Stimulated activated CD8-positive, alpha-beta memory T cell treated with anti-CD3 and anti-CD28 coated beads, Interleukin-7, amount 100 ng/mL, for 1 hour (primary cell): ENCODE results near the gene LARGE1.

Source experiments
- DNase-seq, 2 donors: peaks; one replicate each; pipeline ENCODE4 v3.0.0-alpha.2; 2020; ENCODE audit warnings: low read depth in 2 of 2

The LARGE1 gene

GRCh38 chr22:33563220-33563964 is 356.9 kb downstream of the LARGE1 start:
- DNase-seq: no peak

GRCh38 chr22:33562501-33562900 is 357.8 kb downstream of the LARGE1 start:
- no peak for DNase-seq

GRCh38 chr22:33561149-33561807 is 359.0 kb downstream of the LARGE1 start:
- no peak for DNase-seq

- DNase-seq: no peak
Observed at GRCh38 chr22:33557836-33558235, 362.4 kb downstream of the LARGE1 start.

GRCh38 chr22:33555814-33556522 is 364.3 kb downstream of the LARGE1 start:
- no peak for DNase-seq

GRCh38 chr22:33553493-33553892 is 366.8 kb downstream of the LARGE1 start:
- no peak for DNase-seq

- DNase-seq: no peak
Observed at GRCh38 chr22:33544707-33545106, 375.6 kb downstream of the LARGE1 start.

GRCh38 chr22:33542722-33543121 is 377.6 kb downstream of the LARGE1 start:
- no peak for DNase-seq

- DNase-seq: no peak
Observed at GRCh38 chr22:33542153-33542552, 378.1 kb downstream of the LARGE1 start.

- no peak for DNase-seq
Observed at GRCh38 chr22:33539902-33540751, 380.1 kb downstream of the LARGE1 start.

- no peak for DNase-seq
Observed at GRCh38 chr22:33539202-33539901, 380.9 kb downstream of the LARGE1 start.

- no peak for DNase-seq
Observed at GRCh38 chr22:33538277-33538885, 381.9 kb downstream of the LARGE1 start.

GRCh38 chr22:33537059-33537458 is 383.2 kb downstream of the LARGE1 start:
- no peak for DNase-seq

GRCh38 chr22:33535937-33536875 is 384.1 kb downstream of the LARGE1 start:
- no peak for DNase-seq

- DNase-seq: no peak
Observed at GRCh38 chr22:33529424-33530113, 390.7 kb downstream of the LARGE1 start.

GRCh38 chr22:33528183-33528582 is 392.1 kb downstream of the LARGE1 start:
- no peak for DNase-seq

- DNase-seq: no peak
Observed at GRCh38 chr22:33526434-33527107, 393.7 kb downstream of the LARGE1 start.

GRCh38 chr22:33524511-33525260 is 395.6 kb downstream of the LARGE1 start:
- DNase-seq: no peak
